Mesendoderm (in vitro differentiated cells): Measurements from ENCODE around the gene TMEM165.

Source experiments
- DNase-seq: peaks from one replicate; pipeline ENCODE4 v3.0.0; 2013
- H2AK5ac ChIP-seq: 2 replicates; pipeline ENCODE4 v1.6.1; 2013; ENCODE audit warnings: low read length, inconsistent platforms
- H2BK120ac ChIP-seq: 2 replicates; pipeline ENCODE4 v1.6.1; 2013; ENCODE audit warnings: low read depth, mild to moderate bottlenecking, low read length, moderate library complexity, mixed read lengths
- H2BK15ac ChIP-seq: replicated peaks from 2 replicates; pipeline ENCODE4 v1.6.1; 2013; ENCODE audit warnings: low read depth, mild to moderate bottlenecking, moderate library complexity
- H2BK5ac ChIP-seq: 2 replicates; pipeline ENCODE4 v1.6.1; 2013; ENCODE audit warnings: low read length, inconsistent platforms
- H3K18ac ChIP-seq: 2 replicates; pipeline ENCODE4 v1.6.1; 2013; ENCODE audit warnings: mild to moderate bottlenecking, low read length, mixed read lengths
- H3K23ac ChIP-seq: one replicate; pipeline ENCODE4 v1.6.1; 2013; ENCODE audit warnings: low read length
- H3K27ac ChIP-seq: 2 replicates; pipeline ENCODE4 v1.5.1; 2013; ENCODE audit warnings: low read depth, mild to moderate bottlenecking, inconsistent platforms, low read length, moderate library complexity
- H3K27me3 ChIP-seq: 2 replicates; pipeline ENCODE4 v1.6.1; 2013; ENCODE audit warnings: low read length, control low read depth, mild to moderate bottlenecking, inconsistent platforms; ENCODE audit not compliant: insufficient read depth, poor library complexity
- H3K36me3 ChIP-seq: 2 replicates; pipeline ENCODE4 v1.6.1; 2013; ENCODE audit warnings: low read length, inconsistent platforms; ENCODE audit not compliant: control insufficient read depth, insufficient read depth
- H3K4ac ChIP-seq: one replicate; pipeline ENCODE4 v1.6.1; 2013; ENCODE audit warnings: low read depth, mild to moderate bottlenecking, low read length, moderate library complexity
- H3K4me1 ChIP-seq: 2 replicates; pipeline ENCODE4 v1.6.1; 2013; ENCODE audit warnings: low read depth, low read length, inconsistent platforms; ENCODE audit not compliant: control insufficient read depth
- H3K4me2 ChIP-seq: 2 replicates; pipeline ENCODE4 v1.6.1; 2013; ENCODE audit warnings: low read length
- H3K4me3 ChIP-seq: 2 replicates; pipeline ENCODE4 v1.5.1; 2013; ENCODE audit warnings: mild to moderate bottlenecking, low read length
- H3K56ac ChIP-seq: one replicate; pipeline ENCODE4 v1.6.1; 2013; ENCODE audit warnings: low read length
- H3K79me1 ChIP-seq: 2 replicates; pipeline ENCODE4 v1.6.1; 2013; ENCODE audit warnings: low read length, inconsistent platforms
- H3K79me2 ChIP-seq: 2 replicates; pipeline ENCODE4 v1.6.1; 2013; ENCODE audit warnings: mild to moderate bottlenecking, low read length; ENCODE audit not compliant: control insufficient read depth, insufficient read depth
- H3K9ac ChIP-seq: 2 replicates; pipeline ENCODE4 v1.6.1; 2013; ENCODE audit warnings: low read length, inconsistent platforms
- H4K5ac ChIP-seq: one replicate; pipeline ENCODE4 v1.6.1; 2013; ENCODE audit warnings: low read length
- H4K8ac ChIP-seq: one replicate; pipeline ENCODE4 v1.6.1; 2013; ENCODE audit warnings: low read depth, mild to moderate bottlenecking, control low read depth, low read length, moderate library complexity
- WGBS: extraction: QIAGEN DNeasy Blood & Tissue Kit; methylation state at CpG from one replicate; pipeline ENCODE4 v1.1.7; 2013; ENCODE audit warnings: low lambda C conversion rate, missing lambda C conversion rate; ENCODE audit not compliant: insufficient coverage; ENCODE audit errors: extremely low coverage; 5-methylcytosine and 5-hydroxymethylcytosine counted together

TMEM165 gene

GRCh38 chr4:55373461-55373860 lies 22.3 kb upstream of the TMEM165 start:
- H3K36me3 ChIP-seq = no peaks in the 10 kb centered on the region
- no peak overlapping the region for H3K27ac ChIP-seq
- H2AK5ac ChIP-seq = no peak overlapping the region
- no peak overlapping the region for H4K5ac ChIP-seq
- H3K4me2 ChIP-seq = no peak overlapping the region
- no peak overlapping the region for H3K23ac ChIP-seq
- no peak overlapping the region for H2BK120ac ChIP-seq
- no peak overlapping the region for H3K4me3 ChIP-seq
- H3K56ac ChIP-seq = no peak overlapping the region
- H3K4ac ChIP-seq = no peak overlapping the region
- H3K9ac ChIP-seq = no peak overlapping the region
- H3K4me1 ChIP-seq = no peaks in the 10 kb centered on the region
- H3K27me3 ChIP-seq = no peaks in the 10 kb centered on the region
- H3K79me2 ChIP-seq = no peaks in the 10 kb centered on the region
- H4K8ac ChIP-seq = no peak overlapping the region
- H2BK15ac ChIP-seq = no peak overlapping the region
- no peak overlapping the region for H2BK5ac ChIP-seq
- DNase-seq = no peak
- H3K18ac ChIP-seq = no peak overlapping the region
- H3K79me1 ChIP-seq = no peaks in the 10 kb centered on the region
- WGBS = no CpG with 5 or more reads among the region's 1 CpG

DNA sequence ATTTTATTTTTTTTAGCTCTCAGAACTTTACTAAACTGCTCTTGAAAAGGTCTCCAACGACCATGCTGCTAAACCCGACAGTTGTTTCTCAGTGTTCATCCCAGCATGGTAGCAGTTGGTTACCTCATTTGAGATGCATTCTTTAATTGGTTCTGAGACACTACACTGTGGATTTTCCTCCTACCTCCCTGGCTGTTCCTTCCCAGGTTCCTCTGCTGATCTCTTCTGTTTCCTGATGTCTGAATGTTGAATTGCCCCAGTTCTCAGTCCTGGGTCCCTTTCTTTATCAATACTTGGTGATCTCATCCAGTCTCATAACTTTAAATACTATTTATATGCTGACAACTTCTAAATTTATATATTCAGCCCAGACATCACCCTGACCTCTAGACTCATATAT lies 19.1 kb upstream of the TMEM165 start:
- Histone ChIP-seq H4K5ac (no peak overlapping the region), H2BK5ac (no peak overlapping the region), H3K79me1 (no peaks in the 10 kb centered on the region), H3K4me3 (no peak overlapping the region), H3K27ac (no peak overlapping the region), H2BK120ac (no peak overlapping the region), H3K36me3 (no peaks in the 10 kb centered on the region), H3K18ac (no peak overlapping the region), H3K9ac (no peak overlapping the region), H4K8ac (no peak overlapping the region), H3K27me3 (no peaks in the 10 kb centered on the region), H3K4ac (no peak overlapping the region), H3K4me2 (no peak overlapping the region), H2AK5ac (no peak overlapping the region), H3K79me2 (no peaks in the 10 kb centered on the region), H3K56ac (no peak overlapping the region), H3K23ac (no peak overlapping the region), H3K4me1 (no peaks in the 10 kb centered on the region), H2BK15ac (no peak overlapping the region)
- WGBS = no CpG with 5 or more reads among the region's 2 CpGs
- no peak for DNase-seq

DNA sequence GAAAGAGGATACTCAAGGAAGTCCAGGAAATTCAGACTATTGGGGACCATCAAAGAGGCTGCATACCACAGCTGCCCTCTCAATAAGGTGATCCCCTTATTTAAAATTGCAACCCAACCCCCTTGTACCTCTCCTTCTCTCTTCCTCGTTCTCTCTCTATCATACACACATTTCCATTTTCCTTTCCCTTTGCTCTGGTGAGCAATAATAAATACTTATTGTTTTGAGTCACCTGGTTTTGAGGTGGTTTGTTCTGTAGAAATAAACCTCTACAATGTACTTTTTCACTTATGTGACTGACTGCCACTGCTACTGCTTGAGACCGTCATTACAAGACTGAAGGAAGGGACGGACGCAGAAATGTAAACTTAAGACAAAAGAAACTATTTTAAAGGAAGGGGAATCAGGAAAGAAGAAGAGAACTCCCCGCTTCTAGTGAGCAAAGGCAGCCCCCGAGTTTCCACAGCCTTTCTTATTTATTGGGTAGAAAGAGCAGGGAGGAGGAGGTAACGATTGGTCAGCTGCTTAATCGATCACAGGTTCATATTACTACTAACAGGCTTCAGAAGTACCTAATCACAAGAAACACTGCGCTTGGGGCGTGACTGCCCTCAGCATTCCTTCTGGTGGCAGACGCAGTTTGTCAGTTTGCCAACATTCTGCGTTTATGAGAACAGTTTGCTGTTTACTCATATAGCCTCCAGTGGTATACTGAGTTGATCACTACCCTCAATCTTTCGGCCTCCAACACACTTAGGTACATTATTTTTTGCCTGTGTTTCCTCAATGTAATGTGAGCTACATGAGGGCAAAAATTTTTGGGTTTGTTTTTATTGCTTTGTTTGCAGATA lies 16.9 kb upstream of the TMEM165 start:
- no peak overlapping the region for H3K4me2 ChIP-seq
- H3K9ac ChIP-seq = no peak overlapping the region
- H2BK5ac ChIP-seq = no peak overlapping the region
- H3K23ac ChIP-seq = no peak overlapping the region
- H3K79me2 ChIP-seq = no peaks in the 10 kb centered on the region
- no peak overlapping the region for H2BK120ac ChIP-seq
- H2BK15ac ChIP-seq = no peak overlapping the region
- DNase-seq = no peak
- H2AK5ac ChIP-seq = no peak overlapping the region
- H3K4me1 ChIP-seq = no peaks in the 10 kb centered on the region
- no peak overlapping the region for H3K27ac ChIP-seq
- no peak overlapping the region for H4K8ac ChIP-seq
- WGBS = 100% methylated on average over 1 of the region's 13 CpGs
- no peak overlapping the region for H3K56ac ChIP-seq
- H3K27me3 ChIP-seq = no peaks in the 10 kb centered on the region
- no peaks in the 10 kb centered on the region for H3K36me3 ChIP-seq
- H3K4ac ChIP-seq = no peak overlapping the region
- no peak overlapping the region for H3K18ac ChIP-seq
- H3K4me3 ChIP-seq = no peak overlapping the region
- no peaks in the 10 kb centered on the region for H3K79me1 ChIP-seq
- no peak overlapping the region for H4K5ac ChIP-seq

- no peak for DNase-seq
- H3K9ac ChIP-seq = no peak overlapping the region
- H3K23ac ChIP-seq = no peak overlapping the region
- no peak overlapping the region for H3K4me3 ChIP-seq
- no peaks in the 10 kb centered on the region for H3K27me3 ChIP-seq
- no peak overlapping the region for H2BK5ac ChIP-seq
- H3K18ac ChIP-seq = no peak overlapping the region
- no peaks in the 10 kb centered on the region for H3K79me2 ChIP-seq
- no peak overlapping the region for H4K5ac ChIP-seq
- no CpG with 5 or more reads among the region's 2 CpGs for WGBS
- no peaks in the 10 kb centered on the region for H3K4me1 ChIP-seq
- H2BK15ac ChIP-seq = no peak overlapping the region
- H3K4me2 ChIP-seq = no peak overlapping the region
- no peaks in the 10 kb centered on the region for H3K79me1 ChIP-seq
- no peak overlapping the region for H3K27ac ChIP-seq
- no peak overlapping the region for H2AK5ac ChIP-seq
- H2BK120ac ChIP-seq = no peak overlapping the region
- no peak overlapping the region for H3K4ac ChIP-seq
- H3K36me3 ChIP-seq = no peaks in the 10 kb centered on the region
- no peak overlapping the region for H4K8ac ChIP-seq
- no peak overlapping the region for H3K56ac ChIP-seq
Measured at GRCh38 chr4:55380576-55380975, 15.2 kb upstream of the TMEM165 start.

GRCh38 chr4:55381502-55381901 lies 14.3 kb upstream of the TMEM165 start:
- no peak overlapping the region for H3K4me2 ChIP-seq
- no CpG with 5 or more reads among the region's 7 CpGs for WGBS
- H3K4me1 ChIP-seq = no peaks in the 10 kb centered on the region
- no peak for DNase-seq
- peak overlapping the region; percentile 6 for H3K23ac ChIP-seq
- H3K9ac ChIP-seq = no peak overlapping the region
- no peak overlapping the region for H3K4ac ChIP-seq
- no peak overlapping the region for H4K5ac ChIP-seq
- H3K27me3 ChIP-seq = no peaks in the 10 kb centered on the region
- no peak overlapping the region for H2BK5ac ChIP-seq
- H4K8ac ChIP-seq = no peak overlapping the region
- H3K4me3 ChIP-seq = no peak overlapping the region
- peak overlapping the region; percentile 18 for H3K56ac ChIP-seq
- H3K27ac ChIP-seq = no peak overlapping the region
- no peak overlapping the region for H2AK5ac ChIP-seq
- H3K79me2 ChIP-seq = no peaks in the 10 kb centered on the region
- no peak overlapping the region for H3K18ac ChIP-seq
- no peaks in the 10 kb centered on the region for H3K36me3 ChIP-seq
- H2BK15ac ChIP-seq = no peak overlapping the region
- no peaks in the 10 kb centered on the region for H3K79me1 ChIP-seq
- H2BK120ac ChIP-seq = no peak overlapping the region
